ENCODE results near the gene GRK2. TPM values are rescaled to one million over a fixed set of nuclear protein-coding genes. Genes with fewer than 3 reads are reported as not detected.

The GRK2 gene
- total and polyA plus RNA-seq, 9 of the 15 experiments (the other 6 are each of a cell fraction or from before 2014, with no cell fraction given) = 0.24 to 95.8 (median 56.5) TPM

DNA sequence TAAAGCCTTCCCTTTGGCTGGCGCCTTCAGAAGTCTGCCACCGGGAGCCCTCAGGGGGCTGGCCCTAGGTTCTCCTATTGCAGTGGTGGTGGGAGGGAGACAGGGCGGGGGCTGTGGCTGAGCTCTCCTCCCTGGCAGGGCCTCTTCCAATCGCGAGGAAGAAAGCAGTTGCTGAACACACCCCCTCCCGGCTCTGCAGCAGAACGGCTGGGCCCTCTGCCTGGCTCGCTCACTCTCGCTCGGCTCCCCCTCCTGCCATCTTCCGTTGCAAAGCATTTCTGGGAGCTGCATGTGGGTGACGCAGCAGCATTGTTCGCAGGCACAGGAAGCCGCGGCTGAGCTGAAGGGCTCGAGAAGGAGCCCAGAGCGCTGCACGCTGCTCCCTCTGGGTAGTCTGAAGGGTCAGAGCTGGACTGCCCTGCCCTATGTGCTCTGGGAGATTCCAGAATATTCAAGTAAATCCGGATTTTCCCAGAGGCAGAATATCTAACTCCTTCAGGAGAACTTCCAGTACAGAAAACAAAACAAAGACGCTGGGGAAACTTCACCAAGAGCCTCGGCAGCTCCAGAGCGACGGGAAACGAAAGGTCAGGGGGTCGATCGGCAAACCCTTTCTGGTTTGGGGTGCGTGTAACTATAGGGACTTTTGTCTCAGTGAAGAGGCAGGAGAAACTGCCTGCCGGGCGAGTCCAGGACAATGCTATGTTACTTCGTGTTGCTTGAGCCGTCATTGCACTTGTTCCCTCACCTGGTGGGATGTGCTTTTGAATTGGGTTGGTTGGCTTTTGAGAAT is 26.3 kb upstream of the GRK2 start (continued):
- TF ChIP-seq MYNN (IDR thresholded peaks at IDR 0.05) = peak; percentile 49; the same call in 1 of the 2 replicates
- TF ChIP-seq MYNN (CRISPR knock-in tag; IDR thresholded peaks at IDR 0.05) = no peak
- no peak for TF ChIP-seq WHSC1 (IDR thresholded peaks at IDR 0.05; ENCODE audit: low read length)
- no peak for TF ChIP-seq MCM3 (IDR thresholded peaks at IDR 0.05)
- TF ChIP-seq, protein P1, sequence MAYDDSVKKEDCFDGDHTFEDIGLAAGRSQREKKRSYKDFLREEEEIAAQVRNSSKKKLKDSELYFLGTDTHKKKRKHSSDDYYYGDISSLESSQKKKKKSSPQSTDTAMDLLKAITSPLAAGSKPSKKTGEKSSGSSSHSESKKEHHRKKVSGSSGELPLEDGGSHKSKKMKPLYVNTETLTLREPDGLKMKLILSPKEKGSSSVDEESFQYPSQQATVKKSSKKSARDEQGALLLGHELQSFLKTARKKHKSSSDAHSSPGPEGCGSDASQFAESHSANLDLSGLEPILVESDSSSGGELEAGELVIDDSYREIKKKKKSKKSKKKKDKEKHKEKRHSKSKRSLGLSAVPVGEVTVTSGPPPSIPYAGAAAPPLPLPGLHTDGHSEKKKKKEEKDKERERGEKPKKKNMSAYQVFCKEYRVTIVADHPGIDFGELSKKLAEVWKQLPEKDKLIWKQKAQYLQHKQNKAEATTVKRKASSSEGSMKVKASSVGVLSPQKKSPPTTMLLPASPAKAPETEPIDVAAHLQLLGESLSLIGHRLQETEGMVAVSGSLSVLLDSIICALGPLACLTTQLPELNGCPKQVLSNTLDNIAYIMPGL (CRISPR knock-in tag; IDR thresholded peaks at IDR 0.05) = no peak
- TF ChIP-seq, protein P2, sequence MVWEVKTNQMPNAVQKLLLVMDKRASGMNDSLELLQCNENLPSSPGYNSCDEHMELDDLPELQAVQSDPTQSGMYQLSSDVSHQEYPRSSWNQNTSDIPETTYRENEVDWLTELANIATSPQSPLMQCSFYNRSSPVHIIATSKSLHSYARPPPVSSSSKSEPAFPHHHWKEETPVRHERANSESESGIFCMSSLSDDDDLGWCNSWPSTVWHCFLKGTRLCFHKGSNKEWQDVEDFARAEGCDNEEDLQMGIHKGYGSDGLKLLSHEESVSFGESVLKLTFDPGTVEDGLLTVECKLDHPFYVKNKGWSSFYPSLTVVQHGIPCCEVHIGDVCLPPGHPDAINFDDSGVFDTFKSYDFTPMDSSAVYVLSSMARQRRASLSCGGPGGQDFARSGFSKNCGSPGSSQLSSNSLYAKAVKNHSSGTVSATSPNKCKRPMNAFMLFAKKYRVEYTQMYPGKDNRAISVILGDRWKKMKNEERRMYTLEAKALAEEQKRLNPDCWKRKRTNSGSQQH (CRISPR knock-in tag; IDR thresholded peaks at IDR 0.05) = no peak
- TF ChIP-seq SETDB1 (IDR thresholded peaks at IDR 0.05; ENCODE audit: low read length) = no peak
- peak in 1 of 2 experiments; percentile 62; a peak in 1 of 4 replicates for TF ChIP-seq NONO (IDR thresholded peaks at IDR 0.05; ENCODE audit: low read depth in 2 of 2, low read length in 1 of 2)
- no peak for TF ChIP-seq U2AF1 (optimal IDR thresholded peaks at IDR 0.05; ENCODE audit: low read depth, low read length)
- TF ChIP-seq ZSCAN29 (IDR thresholded peaks at IDR 0.05) = no peak
- TF ChIP-seq TCFL5 (CRISPR knock-in tag; conservative IDR thresholded peaks at IDR 0.05) = no peak
- no peak for TF ChIP-seq NFATC3 (IDR thresholded peaks at IDR 0.05)
- TF ChIP-seq ZBED1 (IDR thresholded peaks at IDR 0.05) = peak; percentile 61; the same call in 1 of the 2 replicates
- peak; percentile 88 for TF ChIP-seq SP1 (CRISPR knock-in tag; IDR thresholded peaks at IDR 0.05)
- no peak for TF ChIP-seq SMARCE1 (IDR thresholded peaks at IDR 0.05)
- TF ChIP-seq SRF (CRISPR knock-in tag; IDR thresholded peaks at IDR 0.05) = peak in 1 of 2 experiments; percentile 86; a peak in 2 of 4 replicates
- peak; percentile 10; the same call in 1 of the 2 replicates for TF ChIP-seq NFIC (IDR thresholded peaks at IDR 0.05)
- TF ChIP-seq BACH1 (tag; IDR thresholded peaks at IDR 0.05) = peak; percentile 68; the same call in 1 of the 2 replicates
- no peak for TF ChIP-seq PYGO2 (tag; IDR thresholded peaks at IDR 0.05)
- peak; percentile 95 for TF ChIP-seq KDM5B (IDR thresholded peaks at IDR 0.05; ENCODE audit: insufficient replicate concordance, low read depth, low read length)
- peak; percentile 90 for TF ChIP-seq POLR2H (tag; IDR thresholded peaks at IDR 0.05; ENCODE audit: low read depth)
- TF ChIP-seq SP2 (IDR thresholded peaks at IDR 0.05; ENCODE audit: extremely low read depth, low read depth, low read length, poor library complexity, severe bottlenecking) = no peak
- TF ChIP-seq SMAD1 (IDR thresholded peaks at IDR 0.05; ENCODE audit: low read depth, low read length, partially characterized antibody) = no peak
- peak; percentile 82 for TF ChIP-seq MXI1 (IDR thresholded peaks at IDR 0.05; ENCODE audit: low read depth, low read length)
- TF ChIP-seq, protein P3, sequence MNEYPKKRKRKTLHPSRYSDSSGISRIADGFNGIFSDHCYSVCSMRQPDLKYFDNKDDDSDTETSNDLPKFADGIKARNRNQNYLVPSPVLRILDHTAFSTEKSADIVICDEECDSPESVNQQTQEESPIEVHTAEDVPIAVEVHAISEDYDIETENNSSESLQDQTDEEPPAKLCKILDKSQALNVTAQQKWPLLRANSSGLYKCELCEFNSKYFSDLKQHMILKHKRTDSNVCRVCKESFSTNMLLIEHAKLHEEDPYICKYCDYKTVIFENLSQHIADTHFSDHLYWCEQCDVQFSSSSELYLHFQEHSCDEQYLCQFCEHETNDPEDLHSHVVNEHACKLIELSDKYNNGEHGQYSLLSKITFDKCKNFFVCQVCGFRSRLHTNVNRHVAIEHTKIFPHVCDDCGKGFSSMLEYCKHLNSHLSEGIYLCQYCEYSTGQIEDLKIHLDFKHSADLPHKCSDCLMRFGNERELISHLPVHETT (CRISPR knock-in tag; conservative IDR thresholded peaks at IDR 0.05 in 1 of 2, IDR thresholded peaks at IDR 0.05 in 1 of 2) = peak in 1 of 2 experiments; percentile 27; a peak in 1 of 4 replicates

Measured in K562 (cell line).